ENCODE measurements around the gene LDLRAD3.

Gene LDLRAD3

GRCh38 chr11:36118084-36118483 lies 174.2 kb downstream of the LDLRAD3 start:
- no peak for TF ChIP-seq CTCF (IDR thresholded peaks at IDR 0.05; ENCODE audit: low read depth, low read length, missing control alignments)
- no peak overlapping the region for H3K4me3 ChIP-seq (ENCODE audit: low read depth, low read length)
- in situ Hi-C loops (cut with HindIII; ENCODE audit: low sequenced_read_pairs) = no loop called here
- no peak for DNase-seq (ENCODE audit: low read depth)

GRCh38 chr11:36119300-36119699 lies 175.4 kb downstream of the LDLRAD3 start:
- in situ Hi-C loops (cut with HindIII; ENCODE audit: low sequenced_read_pairs) = no loop called here
- TF ChIP-seq CTCF (IDR thresholded peaks at IDR 0.05; ENCODE audit: low read depth, low read length, missing control alignments) = no peak
- H3K4me3 ChIP-seq (ENCODE audit: low read depth, low read length) = no peak overlapping the region
- no peak for DNase-seq (ENCODE audit: low read depth)

- no peak for TF ChIP-seq CTCF (IDR thresholded peaks at IDR 0.05; ENCODE audit: low read depth, low read length, missing control alignments)
- H3K4me3 ChIP-seq (ENCODE audit: low read depth, low read length) = no peak overlapping the region
- in situ Hi-C loops (cut with HindIII; ENCODE audit: low sequenced_read_pairs) = no loop called here
- DNase-seq (ENCODE audit: low read depth) = no peak
Observed at GRCh38 chr11:36121054-36121453, 177.2 kb downstream of the LDLRAD3 start.

- in situ Hi-C loops (cut with HindIII; ENCODE audit: low sequenced_read_pairs) = no loop called here
- no peak for DNase-seq (ENCODE audit: low read depth)
- H3K4me3 ChIP-seq (ENCODE audit: low read depth, low read length) = no peak overlapping the region
- TF ChIP-seq CTCF (IDR thresholded peaks at IDR 0.05; ENCODE audit: low read depth, low read length, missing control alignments) = no peak
Observed at GRCh38 chr11:36122671-36123070, 178.8 kb downstream of the LDLRAD3 start.

GRCh38 chr11:36123336-36124101 lies 179.7 kb downstream of the LDLRAD3 start:
- no peak for DNase-seq (ENCODE audit: low read depth)
- in situ Hi-C loops (cut with HindIII; ENCODE audit: low sequenced_read_pairs) = no loop called here
- no peak overlapping the region for H3K4me3 ChIP-seq (ENCODE audit: low read depth, low read length)
- no peak for TF ChIP-seq CTCF (IDR thresholded peaks at IDR 0.05; ENCODE audit: low read depth, low read length, missing control alignments)

- no peak overlapping the region for H3K4me3 ChIP-seq (ENCODE audit: low read depth, low read length)
- in situ Hi-C loops (cut with HindIII; ENCODE audit: low sequenced_read_pairs) = no loop called here
- no peak for TF ChIP-seq CTCF (IDR thresholded peaks at IDR 0.05; ENCODE audit: low read depth, low read length, missing control alignments)
- no peak for DNase-seq (ENCODE audit: low read depth)
Observed at GRCh38 chr11:36126678-36127077, 182.8 kb downstream of the LDLRAD3 start.

All from astrocyte of the cerebellum (primary cell).